Measurements from ENCODE around the gene PTPRK. TPM values are rescaled to one million over a fixed set of nuclear protein-coding genes. Genes with fewer than 3 reads are reported as not detected.
A peak's percentile ranks its signal among the peaks of the same experiment; 100 is the strongest.

PTPRK gene
- total and polyA plus RNA-seq, 2 of the 13 experiments (the other 11 are each of a cell fraction or from before 2014, with no cell fraction given) = 43.6 to 98.3 TPM

- TF ChIP-seq RCOR2 (CRISPR knock-in tag; IDR thresholded peaks at IDR 0.05) (peak; percentile 49; the same call in 1 of the 2 replicates), ZSCAN30 (CRISPR knock-in tag; IDR thresholded peaks at IDR 0.05) (peak; percentile 70; the same call in 1 of the 2 replicates), ZMYM3 (CRISPR knock-in tag; IDR thresholded peaks at IDR 0.05) (peak; percentile 40; the same call in 1 of the 2 replicates), ZSCAN21 (CRISPR knock-in tag; IDR thresholded peaks at IDR 0.05; ENCODE audit: borderline replicate concordance) (no peak), ZNF792 (CRISPR knock-in tag; IDR thresholded peaks at IDR 0.05) (no peak), ARID2 (CRISPR knock-in tag; IDR thresholded peaks at IDR 0.05; ENCODE audit: borderline replicate concordance) (0 out of 2 replicates have a peak, but pooled peaks have one; percentile 36), ZNF629 (CRISPR knock-in tag; conservative IDR thresholded peaks at IDR 0.05) (peak; percentile 93)
These were observed 3.3 kb downstream of the PTPRK start (continued) for GRCh38 chr6:128517124-128517523.

- FAIRE-seq (peak; percentile 51), DNase-seq (ENCODE audit: low spot score) (peak; percentile 78), ATAC-seq (peak; percentile 21)
- Histone ChIP-seq H3K4me3 (replicated peaks in 1 of 3; ENCODE audit: insufficient read depth in 1 of 3, low read depth in 2 of 3, low read length in 3 of 3) (peak overlapping the region; percentile 74 to 98 (median 97); a peak in 4 of 6 replicates), H3K4me2 (ENCODE audit: low read depth, low read length) (peak overlapping the region; percentile 88), H3K9ac (ENCODE audit: insufficient read depth, low read depth, low read length) (peak overlapping the region; percentile 95), H4K20me1 (ENCODE audit: insufficient read depth, low read length) (peaks cover 17% of the 10 kb centered on the region), H3K9me3 (ENCODE audit: low read length) (no peaks in the 10 kb centered on the region), H3K27me3 (ENCODE audit: control insufficient read depth in 1 of 2, insufficient read depth in 2 of 2, low read length in 2 of 2) (no peaks in the 10 kb centered on the region; a peak in 1 of 5 replicates), H3K4me1 (ENCODE audit: insufficient read depth, low read length) (peaks cover 69% of the 10 kb centered on the region), H3K27ac (ENCODE audit: extremely low read length, insufficient read depth, low read length) (peak overlapping the region; percentile 93), H3K79me2 (ENCODE audit: insufficient read depth, low read length) (peaks cover 88% of the 10 kb centered on the region), H2AFZ (ENCODE audit: low read length) (no peak overlapping the region), H3K36me3 (replicated peaks in 1 of 2; ENCODE audit: control insufficient read depth in 1 of 2, insufficient read depth in 2 of 2, low read length in 2 of 2) (no peaks in the 10 kb centered on the region; a peak in 2 of 5 replicates)
- in situ Hi-C loops (cut with HindIII; ENCODE audit: extremely low pct_ligation_motif_present, low pct_unique_long_range_greater_than_20kb) (no loop called here), intact Hi-C loops (cut with micrococcal nuclease; ENCODE audit: unreplicated experiment) (loop anchor here (1.0 to 10.0 kb wide), 4 partner anchors 29 to 512 kb away; no protein-coding TSS in a partner anchor)
- no TSS peak for BruUV-seq (replicated peaks)
- CTCF ChIA-PET (ENCODE audit: low intra/inter-chr PET ratio, low total read pairs) = interaction anchor here (1.1 kb wide), 1 partner anchor 34 kb away, joined by 3 read pairs; no protein-coding TSS in a partner anchor
- WGBS (ENCODE audit: low lambda C conversion rate) = 0% methylated on average over 1 of the region's 1 CpG
- POLR2A ChIA-PET = interaction anchor here (0.7 to 6.1 kb wide), 4 partner anchors 10 to 452 kb away, joined by 3 to 134 read pairs (median 8); no protein-coding TSS in a partner anchor
- TF ChIP-seq ZNF335 (CRISPR knock-in tag; IDR thresholded peaks at IDR 0.05) (no peak), SOX5 (CRISPR knock-in tag; IDR thresholded peaks at IDR 0.05; ENCODE audit: borderline replicate concordance) (0 out of 2 replicates have a peak, but pooled peaks have one; percentile 15), KAT7 (CRISPR knock-in tag; IDR thresholded peaks at IDR 0.05; ENCODE audit: borderline replicate concordance) (0 out of 2 replicates have a peak, but pooled peaks have one; percentile 39), SRF (IDR thresholded peaks at IDR 0.05; ENCODE audit: low read depth, low read length) (no peak), RAD21 (CRISPR knock-in tag; IDR thresholded peaks at IDR 0.05) (peak; percentile 59), ZNF639 (CRISPR knock-in tag; conservative IDR thresholded peaks at IDR 0.05) (0 out of 2 replicates have a peak, but pooled peaks have one; percentile 6), ZNF331 (CRISPR knock-in tag; IDR thresholded peaks at IDR 0.05) (no peak), ERF (CRISPR knock-in tag; IDR thresholded peaks at IDR 0.05) (peak; percentile 57; the same call in 1 of the 2 replicates), FOXJ3 (CRISPR knock-in tag; IDR thresholded peaks at IDR 0.05; ENCODE audit: borderline replicate concordance) (0 out of 2 replicates have a peak, but pooled peaks have one; percentile 19), HDAC1 (CRISPR knock-in tag; IDR thresholded peaks at IDR 0.05) (no peak), NKX3-1 (CRISPR knock-in tag; IDR thresholded peaks at IDR 0.05) (0 out of 2 replicates have a peak, but pooled peaks have one; percentile 17), ZKSCAN5 (CRISPR knock-in tag; IDR thresholded peaks at IDR 0.05) (no peak), HIC2 (CRISPR knock-in tag; IDR thresholded peaks at IDR 0.05; ENCODE audit: low read depth) (no peak), ARID3A (IDR thresholded peaks at IDR 0.05; ENCODE audit: low read depth, low read length) (0 out of 2 replicates have a peak, but pooled peaks have one; percentile 68)
These were observed 3.9 kb downstream of the PTPRK start for GRCh38 chr6:128516514-128516898.

All from HepG2 (cell line).